C4-2B (cell line): Measurements from ENCODE around the gene PPP2R2C.

Experiments used
- CTCF ChIP-seq: fragments of 450-650 bp; conservative IDR thresholded peaks from 2 replicates; pipeline ENCODE4 v1.5.1; 2017; ENCODE audit warnings: mild to moderate bottlenecking
- ZFX ChIP-seq: fragments of 450-650 bp; IDR thresholded peaks from 2 replicates; pipeline ENCODE4 v1.6.1; 2017

GRCh38 chr4:6371812-6372211 lies 100.6 kb downstream of the PPP2R2C start:
- TF ChIP-seq CTCF (no peak), ZFX (no peak)
